HEK293T (cell line): ENCODE measurements around the gene VSIG10.

Experiments used
- CTCF ChIA-PET: fragments of 350-600 bp; formaldehyde crosslinking; extraction: SDS; loops from one replicate; lab custom pipeline; 2021; ENCODE audit warnings: antibody characterized with exemption, inconsistent platforms; lab: Yijun Ruan, JAX
- POLR2A ChIA-PET: fragments of 350-600 bp; formaldehyde crosslinking; extraction: SDS; loops from one replicate; lab custom pipeline; 2020; ENCODE audit warnings: antibody characterized with exemption, inconsistent platforms; lab: Yijun Ruan, JAX
- DNase-seq: peaks from one replicate; pipeline ENCODE4 v3.0.0; 2012; ENCODE audit warnings: mixed read lengths; ENCODE audit errors: extremely low spot score
- ARNT ChIP-seq: fragments of 450-650 bp; IDR thresholded peaks from 2 replicates; pipeline ENCODE4 v1.6.1; 2017; ENCODE audit warnings: mild to moderate bottlenecking
- BHLHE40 ChIP-seq: fragments of 450-650 bp; IDR thresholded peaks from 2 replicates; pipeline ENCODE4 v1.6.1; 2016; ENCODE audit warnings: mild to moderate bottlenecking, moderate library complexity, borderline replicate concordance
- CTBP1 ChIP-seq: fragments of 450-650 bp; IDR thresholded peaks from 2 replicates; pipeline ENCODE4 v1.6.1; 2016; ENCODE audit warnings: borderline replicate concordance
- ELF4 ChIP-seq: fragments of 450-650 bp; IDR thresholded peaks from 2 replicates; pipeline ENCODE4 v1.6.1; 2017; ENCODE audit warnings: antibody characterized with exemption
- FOXA1 ChIP-seq: fragments of 450-650 bp; IDR thresholded peaks from 2 replicates; pipeline ENCODE4 v1.6.1; 2016; ENCODE audit warnings: mild to moderate bottlenecking
- FOXK2 ChIP-seq: fragments of 450-650 bp; IDR thresholded peaks from 2 replicates; pipeline ENCODE4 v1.6.1; 2016; ENCODE audit warnings: mild to moderate bottlenecking
- FOXM1 ChIP-seq: fragments of 450-650 bp; IDR thresholded peaks from 2 replicates; pipeline ENCODE4 v1.6.1; 2017; ENCODE audit warnings: mild to moderate bottlenecking, borderline replicate concordance
- HDGF ChIP-seq: fragments of 450-650 bp; IDR thresholded peaks from 2 replicates; pipeline ENCODE4 v1.6.1; 2017; ENCODE audit warnings: antibody characterized with exemption, borderline replicate concordance
- L3MBTL2 ChIP-seq: fragments of 450-650 bp; conservative IDR thresholded peaks from 2 replicates; pipeline ENCODE4 v1.6.1; 2016; ENCODE audit warnings: mild to moderate bottlenecking
- LEF1 ChIP-seq: fragments of 450-650 bp; IDR thresholded peaks from 2 replicates; pipeline ENCODE4 v1.6.1; 2017; ENCODE audit warnings: mild to moderate bottlenecking, borderline replicate concordance
- NFRKB ChIP-seq: fragments of 450-650 bp; IDR thresholded peaks from 2 replicates; pipeline ENCODE4 v1.6.1; 2016; ENCODE audit warnings: mild to moderate bottlenecking, moderate library complexity
- SP1 ChIP-seq: fragments of 450-650 bp; IDR thresholded peaks from 2 replicates; pipeline ENCODE4 v1.6.1; 2017
- SUZ12 ChIP-seq: fragments of 450-650 bp; IDR thresholded peaks from 2 replicates; pipeline ENCODE4 v1.6.1; 2016; ENCODE audit warnings: mild to moderate bottlenecking
- TARDBP ChIP-seq: fragments of 450-650 bp; IDR thresholded peaks from 2 replicates; pipeline ENCODE4 v1.6.1; 2016
- ZNF384 ChIP-seq: fragments of 450-650 bp; IDR thresholded peaks from 2 replicates; pipeline ENCODE4 v1.6.1; 2016
- TF ChIP-seq, protein P1 (sequence below): fragments of 450-650 bp; IDR thresholded peaks from 2 replicates; pipeline ENCODE4 v1.6.1; 2016

VSIG10 gene

DNA sequence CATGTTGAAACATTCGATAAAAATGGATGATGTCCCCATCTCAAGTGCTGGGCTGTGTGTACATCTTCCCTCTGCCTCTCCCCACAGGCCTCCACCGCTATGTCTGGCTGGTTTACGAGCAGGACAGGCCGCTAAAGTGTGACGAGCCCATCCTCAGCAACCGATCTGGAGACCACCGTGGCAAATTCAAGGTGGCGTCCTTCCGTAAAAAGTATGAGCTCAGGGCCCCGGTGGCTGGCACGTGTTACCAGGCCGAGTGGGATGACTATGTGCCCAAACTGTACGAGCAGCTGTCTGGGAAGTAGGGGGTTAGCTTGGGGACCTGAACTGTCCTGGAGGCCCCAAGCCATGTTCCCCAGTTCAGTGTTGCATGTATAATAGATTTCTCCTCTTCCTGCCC is 40.7 kb upstream of the VSIG10 start:
- no peak for TF ChIP-seq HDGF
- no peak for TF ChIP-seq FOXK2
- TF ChIP-seq FOXM1: no peak
- TF ChIP-seq ARNT: no peak
- TF ChIP-seq TARDBP: no peak
- no peak for TF ChIP-seq NFRKB
- TF ChIP-seq ELF4: no peak
- no peak for TF ChIP-seq LEF1
- no peak for TF ChIP-seq BHLHE40
- no peak for TF ChIP-seq L3MBTL2
- no peak for TF ChIP-seq ZNF384
- no peak for TF ChIP-seq CTBP1
- TF ChIP-seq SUZ12: no peak
- TF ChIP-seq, protein P1, sequence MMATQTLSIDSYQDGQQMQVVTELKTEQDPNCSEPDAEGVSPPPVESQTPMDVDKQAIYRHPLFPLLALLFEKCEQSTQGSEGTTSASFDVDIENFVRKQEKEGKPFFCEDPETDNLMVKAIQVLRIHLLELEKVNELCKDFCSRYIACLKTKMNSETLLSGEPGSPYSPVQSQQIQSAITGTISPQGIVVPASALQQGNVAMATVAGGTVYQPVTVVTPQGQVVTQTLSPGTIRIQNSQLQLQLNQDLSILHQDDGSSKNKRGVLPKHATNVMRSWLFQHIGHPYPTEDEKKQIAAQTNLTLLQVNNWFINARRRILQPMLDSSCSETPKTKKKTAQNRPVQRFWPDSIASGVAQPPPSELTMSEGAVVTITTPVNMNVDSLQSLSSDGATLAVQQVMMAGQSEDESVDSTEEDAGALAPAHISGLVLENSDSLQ: no peak
- no peak for TF ChIP-seq FOXA1
- TF ChIP-seq SP1: no peak
- ChIA-PET CTCF (no interaction called here), POLR2A (no interaction called here)
- no peak for DNase-seq

- CTCF ChIA-PET: no interaction called here
- TF ChIP-seq ZNF384: no peak
- no peak for TF ChIP-seq LEF1
- no peak for TF ChIP-seq TARDBP
- no peak for TF ChIP-seq L3MBTL2
- TF ChIP-seq SUZ12: no peak
- no peak for TF ChIP-seq FOXK2
- no peak for TF ChIP-seq ELF4
- TF ChIP-seq BHLHE40: no peak
- TF ChIP-seq CTBP1: no peak
- no peak for TF ChIP-seq ARNT
- TF ChIP-seq HDGF: no peak
- TF ChIP-seq, protein P1: no peak
- TF ChIP-seq FOXA1: no peak
- TF ChIP-seq SP1: no peak
- no peak for TF ChIP-seq NFRKB
- TF ChIP-seq FOXM1: no peak
- POLR2A ChIA-PET: no interaction called here
- DNase-seq: no peak
Observed at GRCh38 chr12:118140825-118141224, 37.0 kb upstream of the VSIG10 start.

DNA sequence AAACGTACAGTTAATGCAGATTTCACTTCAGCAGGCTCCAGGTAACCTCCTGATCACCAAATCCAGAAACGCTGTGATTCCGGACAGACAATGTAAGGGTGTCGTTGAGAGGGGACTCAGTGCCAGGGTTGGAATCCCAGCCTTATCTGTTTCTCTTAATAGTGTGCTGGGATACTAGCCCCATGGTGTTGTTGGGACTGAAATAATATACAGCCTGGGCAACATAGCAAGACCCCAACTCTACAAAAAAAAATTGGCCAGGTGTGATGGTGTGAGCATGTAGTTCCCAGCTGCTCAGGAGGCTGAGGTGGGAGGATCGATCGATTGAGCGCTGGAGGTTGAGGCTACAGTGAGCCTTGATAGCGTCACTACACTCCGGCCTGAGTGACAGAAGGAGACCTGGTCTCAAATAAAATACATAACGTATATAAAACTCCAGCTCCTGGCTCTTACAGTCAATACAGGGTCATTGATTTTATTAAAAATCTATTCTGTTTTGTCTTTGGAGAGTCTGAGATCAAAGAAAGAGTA is 33.4 kb upstream of the VSIG10 start:
- TF ChIP-seq NFRKB (no peak), L3MBTL2 (no peak), BHLHE40 (no peak), TARDBP (no peak), FOXM1 (no peak), FOXK2 (no peak), LEF1 (no peak), ARNT (no peak), CTBP1 (no peak), SP1 (no peak), SUZ12 (no peak), ELF4 (no peak), ZNF384 (no peak), HDGF (no peak), FOXA1 (no peak)
- TF ChIP-seq, protein P1: no peak
- ChIA-PET CTCF (no interaction called here), POLR2A (interaction anchor here (1.3 to 2.1 kb wide), 2 partner anchors 13 to 241 kb away, joined by 4 to 8 read pairs; no protein-coding TSS in a partner anchor)
- no peak for DNase-seq

GRCh38 chr12:118136559-118137003 is 32.8 kb upstream of the VSIG10 start:
- POLR2A ChIA-PET: interaction anchor here (0.8 to 2.3 kb wide), 8 partner anchors 12 to 241 kb away, joined by 3 to 12 read pairs (median 4); partner anchors contain the start of genes RFC5 and SUDS3
- CTCF ChIA-PET: interaction anchor here (1.0 to 1.2 kb wide), 2 partner anchors 15 to 241 kb away, joined by 3 to 6 read pairs; no protein-coding TSS in a partner anchor
- peak; percentile 21 for DNase-seq
- no peak for TF ChIP-seq CTBP1
- TF ChIP-seq ARNT: no peak
- TF ChIP-seq NFRKB: no peak
- no peak for TF ChIP-seq LEF1
- TF ChIP-seq SP1: no peak
- no peak for TF ChIP-seq FOXA1
- no peak for TF ChIP-seq FOXK2
- no peak for TF ChIP-seq BHLHE40
- TF ChIP-seq ZNF384: no peak
- TF ChIP-seq, protein P1: no peak
- TF ChIP-seq SUZ12: no peak
- TF ChIP-seq HDGF: no peak
- no peak for TF ChIP-seq TARDBP
- no peak for TF ChIP-seq FOXM1
- no peak for TF ChIP-seq L3MBTL2
- no peak for TF ChIP-seq ELF4
